Effector memory CD4-positive, alpha-beta T cell (primary cell): ENCODE data around the gene GAS6.

Experiments used
- DNase-seq, 3 donors: peaks; one replicate each; pipeline ENCODE4 v3.0.0-alpha.2; 2020
- H3K27ac ChIP-seq: 2 replicates; pipeline ENCODE4 v1.7.0; 2013; ENCODE audit warnings: mild to moderate bottlenecking, low read length, moderate library complexity; ENCODE audit not compliant: insufficient read depth, poor library complexity, severe bottlenecking
- H3K27me3 ChIP-seq: replicated peaks from 2 replicates; pipeline ENCODE4 v1.7.0; 2013; ENCODE audit warnings: mild to moderate bottlenecking, low read length; ENCODE audit not compliant: insufficient read depth, control insufficient read depth, poor library complexity, severe bottlenecking
- H3K36me3 ChIP-seq: 2 replicates; pipeline ENCODE4 v1.7.0; 2013; ENCODE audit warnings: mild to moderate bottlenecking, low read length, moderate library complexity; ENCODE audit not compliant: control insufficient read depth, insufficient read depth
- H3K4me1 ChIP-seq: 2 replicates; pipeline ENCODE4 v1.7.0; 2013; ENCODE audit warnings: low read length, mild to moderate bottlenecking; ENCODE audit not compliant: control insufficient read depth, insufficient read depth, poor library complexity, severe bottlenecking
- H3K4me3 ChIP-seq: 2 replicates; pipeline ENCODE4 v1.7.0; 2013; ENCODE audit warnings: low read length, low read depth, mild to moderate bottlenecking; ENCODE audit not compliant: insufficient read depth, poor library complexity, severe bottlenecking
- H3K9me3 ChIP-seq: 2 replicates; pipeline ENCODE4 v1.7.0; 2013; ENCODE audit warnings: mild to moderate bottlenecking, low read length, moderate library complexity; ENCODE audit not compliant: control insufficient read depth

GAS6 gene

GRCh38 chr13:113889467-113889866 lies 25.6 kb upstream of the GAS6 start:
- H3K36me3 ChIP-seq: no peaks in the 10 kb centered on the region

GRCh38 chr13:113888701-113889330 lies 24.9 kb upstream of the GAS6 start:
- no peak overlapping the region for H3K27ac ChIP-seq
- no peaks in the 10 kb centered on the region for H3K27me3 ChIP-seq
- H3K9me3 ChIP-seq: no peaks in the 10 kb centered on the region
- no peaks in the 10 kb centered on the region for H3K36me3 ChIP-seq
- no peak overlapping the region for H3K4me3 ChIP-seq
- no peak for DNase-seq
- no peaks in the 10 kb centered on the region for H3K4me1 ChIP-seq

More at GRCh38 chr13:113889467-113889866, 25.6 kb upstream of the GAS6 start:
- Histone ChIP-seq H3K4me3 (no peak overlapping the region), H3K4me1 (no peaks in the 10 kb centered on the region), H3K9me3 (no peaks in the 10 kb centered on the region), H3K27me3 (no peaks in the 10 kb centered on the region), H3K27ac (no peak overlapping the region)
- DNase-seq: no peak

- H3K9me3 ChIP-seq: no peaks in the 10 kb centered on the region
- H3K27ac ChIP-seq: no peak overlapping the region
- H3K36me3 ChIP-seq: no peaks in the 10 kb centered on the region
- H3K27me3 ChIP-seq: no peaks in the 10 kb centered on the region
- no peaks in the 10 kb centered on the region for H3K4me1 ChIP-seq
- DNase-seq: no peak
- no peak overlapping the region for H3K4me3 ChIP-seq
These were observed 23.9 kb upstream of the GAS6 start for GRCh38 chr13:113887700-113888201.

- Histone ChIP-seq H3K4me3 (no peak overlapping the region), H3K36me3 (no peaks in the 10 kb centered on the region), H3K4me1 (peaks cover 5% of the 10 kb centered on the region), H3K27ac (no peak overlapping the region), H3K27me3 (no peaks in the 10 kb centered on the region), H3K9me3 (no peaks in the 10 kb centered on the region)
- DNase-seq: no peak
These were observed 22.8 kb upstream of the GAS6 start for GRCh38 chr13:113886561-113887112.

GRCh38 chr13:113884821-113885220 lies 20.9 kb upstream of the GAS6 start:
- Histone ChIP-seq H3K4me1 (peaks cover 5% of the 10 kb centered on the region), H3K27ac (no peak overlapping the region), H3K27me3 (no peaks in the 10 kb centered on the region), H3K4me3 (no peak overlapping the region), H3K9me3 (no peaks in the 10 kb centered on the region), H3K36me3 (no peaks in the 10 kb centered on the region)
- no peak for DNase-seq

GRCh38 chr13:113883921-113884804 lies 20.3 kb upstream of the GAS6 start:
- no peaks in the 10 kb centered on the region for H3K36me3 ChIP-seq

GRCh38 chr13:113883314-113883811 lies 19.5 kb upstream of the GAS6 start:
- Histone ChIP-seq H3K4me1 (peaks cover 5% of the 10 kb centered on the region), H3K27ac (no peak overlapping the region), H3K4me3 (no peak overlapping the region), H3K27me3 (no peaks in the 10 kb centered on the region), H3K9me3 (no peaks in the 10 kb centered on the region), H3K36me3 (no peaks in the 10 kb centered on the region)
- no peak for DNase-seq

More at GRCh38 chr13:113883921-113884804, 20.3 kb upstream of the GAS6 start:
- DNase-seq: no peak
- Histone ChIP-seq H3K4me3 (no peak overlapping the region), H3K4me1 (peaks cover 5% of the 10 kb centered on the region), H3K9me3 (no peaks in the 10 kb centered on the region), H3K27me3 (no peaks in the 10 kb centered on the region), H3K27ac (no peak overlapping the region)

- H3K27ac ChIP-seq: no peak overlapping the region
- no peaks in the 10 kb centered on the region for H3K27me3 ChIP-seq
- no peaks in the 10 kb centered on the region for H3K36me3 ChIP-seq
- DNase-seq: no peak
- H3K4me3 ChIP-seq: no peak overlapping the region
- no peaks in the 10 kb centered on the region for H3K9me3 ChIP-seq
- peaks cover 5% of the 10 kb centered on the region for H3K4me1 ChIP-seq
These were observed 18.8 kb upstream of the GAS6 start for GRCh38 chr13:113882716-113883115.

GRCh38 chr13:113882267-113882630 lies 18.4 kb upstream of the GAS6 start:
- H3K9me3 ChIP-seq: no peaks in the 10 kb centered on the region
- H3K27ac ChIP-seq: no peak overlapping the region
- no peaks in the 10 kb centered on the region for H3K36me3 ChIP-seq
- no peak overlapping the region for H3K4me3 ChIP-seq
- no peak for DNase-seq
- peaks cover 7% of the 10 kb centered on the region for H3K4me1 ChIP-seq
- no peaks in the 10 kb centered on the region for H3K27me3 ChIP-seq
